ENCODE results near the gene CAPN12.

- TF ChIP-seq POLR2A (IDR thresholded peaks at IDR 0.05), result no peak
- TF ChIP-seq CTCF (IDR thresholded peaks at IDR 0.05 in 8 of 11, conservative IDR thresholded peaks at IDR 0.05 in 3 of 11), result no peak
These were observed 47.6 kb downstream of the CAPN12 start for GRCh38 chr19:38696729-38697055.
